ENCODE data around the gene PCNX1.
A peak's percentile ranks its signal among the peaks of the same experiment; 100 is the strongest.

Gene PCNX1

GRCh38 chr14:71036433-71036832, 129.2 kb downstream of the PCNX1 start:
- TF ChIP-seq, protein P1, sequence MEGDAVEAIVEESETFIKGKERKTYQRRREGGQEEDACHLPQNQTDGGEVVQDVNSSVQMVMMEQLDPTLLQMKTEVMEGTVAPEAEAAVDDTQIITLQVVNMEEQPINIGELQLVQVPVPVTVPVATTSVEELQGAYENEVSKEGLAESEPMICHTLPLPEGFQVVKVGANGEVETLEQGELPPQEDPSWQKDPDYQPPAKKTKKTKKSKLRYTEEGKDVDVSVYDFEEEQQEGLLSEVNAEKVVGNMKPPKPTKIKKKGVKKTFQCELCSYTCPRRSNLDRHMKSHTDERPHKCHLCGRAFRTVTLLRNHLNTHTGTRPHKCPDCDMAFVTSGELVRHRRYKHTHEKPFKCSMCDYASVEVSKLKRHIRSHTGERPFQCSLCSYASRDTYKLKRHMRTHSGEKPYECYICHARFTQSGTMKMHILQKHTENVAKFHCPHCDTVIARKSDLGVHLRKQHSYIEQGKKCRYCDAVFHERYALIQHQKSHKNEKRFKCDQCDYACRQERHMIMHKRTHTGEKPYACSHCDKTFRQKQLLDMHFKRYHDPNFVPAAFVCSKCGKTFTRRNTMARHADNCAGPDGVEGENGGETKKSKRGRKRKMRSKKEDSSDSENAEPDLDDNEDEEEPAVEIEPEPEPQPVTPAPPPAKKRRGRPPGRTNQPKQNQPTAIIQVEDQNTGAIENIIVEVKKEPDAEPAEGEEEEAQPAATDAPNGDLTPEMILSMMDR (IDR thresholded peaks at IDR 0.05; ENCODE audit: insufficient read depth, missing control alignments): no peak
- no peak for DNase-seq (ENCODE audit: insufficient read length, low spot score)
- no peak for FAIRE-seq

DNA sequence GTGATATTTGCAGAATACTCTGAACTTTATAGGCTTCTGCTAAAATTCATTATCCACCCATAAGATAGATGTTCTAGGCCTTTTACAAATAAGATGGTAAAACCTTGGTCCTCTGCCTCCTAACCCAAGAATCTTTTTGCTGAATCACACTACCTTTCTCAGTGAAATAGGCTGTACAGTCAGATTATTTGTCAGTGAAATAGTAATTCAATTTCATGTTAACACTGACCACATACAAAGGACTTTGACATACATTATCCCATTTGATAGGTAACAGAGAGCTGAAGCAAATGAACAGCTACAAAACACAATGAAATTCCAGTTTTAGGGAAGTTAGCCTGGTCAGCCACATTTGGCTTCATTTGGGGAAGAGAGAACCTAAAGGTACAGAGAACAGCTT, 141.1 kb downstream of the PCNX1 start:
- DNase-seq (ENCODE audit: insufficient read length, low spot score) (no peak), FAIRE-seq (no peak)
- TF ChIP-seq, protein P1 (IDR thresholded peaks at IDR 0.05; ENCODE audit: insufficient read depth, missing control alignments): no peak

DNA sequence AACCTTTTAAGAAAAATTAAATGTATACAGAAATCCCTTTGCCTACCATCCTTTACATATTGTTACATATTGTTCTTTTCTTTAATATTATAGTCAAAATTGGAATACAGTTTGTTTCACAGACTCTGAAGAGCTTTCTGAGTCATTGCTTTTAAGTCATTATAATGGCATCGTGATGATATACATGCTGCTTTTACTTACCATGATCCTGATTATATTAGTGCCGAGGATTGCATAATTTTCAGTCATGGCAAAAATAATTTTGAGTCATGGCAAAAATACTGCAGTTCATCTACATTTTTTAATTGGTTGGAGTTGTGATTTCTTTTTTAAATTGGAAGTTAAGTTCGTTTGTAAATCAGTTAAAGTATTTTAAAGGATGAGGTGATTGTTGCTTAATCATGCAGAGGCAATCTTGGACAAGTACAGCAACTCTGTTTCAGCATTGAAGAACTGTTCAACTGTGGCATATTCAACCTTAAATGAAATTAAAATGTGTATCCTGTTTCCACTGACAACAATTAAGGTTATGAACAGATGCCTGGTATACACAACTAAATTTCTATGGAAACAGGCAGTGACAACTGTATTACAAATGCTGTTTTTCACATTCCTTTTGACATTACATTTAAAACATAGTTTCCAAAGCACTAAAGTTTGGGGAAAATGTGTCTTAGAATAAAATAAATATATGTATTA, 142.3 kb downstream of the PCNX1 start:
- TF ChIP-seq, protein P1 (IDR thresholded peaks at IDR 0.05; ENCODE audit: insufficient read depth, missing control alignments): no peak
- DNase-seq (ENCODE audit: insufficient read length, low spot score) (no peak), FAIRE-seq (no peak)

- TF ChIP-seq, protein P1 (IDR thresholded peaks at IDR 0.05; ENCODE audit: insufficient read depth, missing control alignments): peak; percentile 29
- DNase-seq (ENCODE audit: insufficient read length, low spot score) (no peak), FAIRE-seq (no peak)
These were observed 143.1 kb downstream of the PCNX1 start for GRCh38 chr14:71050227-71050823.

DNA sequence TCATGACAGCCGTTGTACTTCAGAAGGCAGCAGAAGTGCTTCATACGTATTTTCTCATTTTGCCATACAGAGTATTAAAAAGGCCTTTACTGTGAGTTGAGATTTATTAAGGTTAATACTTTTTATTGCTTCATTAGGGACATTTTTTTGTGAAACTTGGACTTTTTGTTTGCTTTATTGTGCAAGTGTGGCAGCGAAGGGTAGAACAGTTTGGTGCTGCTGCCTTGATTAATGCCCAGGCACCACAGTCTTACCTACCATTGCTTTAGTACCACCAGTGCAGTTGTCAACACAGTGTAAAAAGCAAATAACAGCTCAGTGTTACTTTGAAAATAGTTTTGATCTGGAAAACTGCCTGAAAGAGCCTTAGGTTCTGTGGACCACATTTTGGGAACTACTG, 147.4 kb downstream of the PCNX1 start:
- TF ChIP-seq, protein P1 (IDR thresholded peaks at IDR 0.05; ENCODE audit: insufficient read depth, missing control alignments): no peak
- FAIRE-seq (no peak), DNase-seq (ENCODE audit: insufficient read length, low spot score) (no peak)

GRCh38 chr14:71056168-71056567, 148.9 kb downstream of the PCNX1 start:
- no peak for FAIRE-seq

More at GRCh38 chr14:71056168-71056567, 148.9 kb downstream of the PCNX1 start:
- no peak for DNase-seq (ENCODE audit: insufficient read length, low spot score)
- TF ChIP-seq, protein P1 (IDR thresholded peaks at IDR 0.05; ENCODE audit: insufficient read depth, missing control alignments): no peak
